Natural killer cell (primary cell): Measurements from ENCODE around the gene SAMD4A. TPM values are rescaled to one million over a fixed set of nuclear protein-coding genes. Genes with fewer than 3 reads are reported as not detected.

Experiments
- ATAC-seq, 3 donors: fragments of 150-1000 bp in 2 of 3; fragments of 200-7000 bp in 1 of 3; cut with Tn5 transposase; 1 replicate in 1 of 3; 2 replicates in 2 of 3; pipeline ENCODE4 v1.10.0; 2021; ENCODE audit warnings: mild to moderate bottlenecking in 2 of 3, moderate library complexity in 2 of 3
- DNase-seq, 2 donors: peaks; one replicate each; pipeline versions ENCODE4 v3.0.0 to v3.0.0-alpha.2; 2013 to 2021; ENCODE audit warnings: mixed read lengths in 1 of 2
- H3K27ac ChIP-seq: one replicate; pipeline ENCODE4 v1.5.1; 2013; ENCODE audit warnings: mild to moderate bottlenecking, low read length
- H3K27me3 ChIP-seq: one replicate; pipeline ENCODE4 v1.6.1; 2013; ENCODE audit warnings: low read length; ENCODE audit not compliant: control insufficient read depth, insufficient read depth
- H3K36me3 ChIP-seq: one replicate; pipeline ENCODE4 v1.6.1; 2013; ENCODE audit warnings: low read length; ENCODE audit not compliant: control insufficient read depth, insufficient read depth
- H3K4me1 ChIP-seq: one replicate; pipeline ENCODE4 v1.6.1; 2013; ENCODE audit warnings: low read length; ENCODE audit not compliant: control insufficient read depth, insufficient read depth
- H3K4me3 ChIP-seq: one replicate; pipeline ENCODE4 v1.5.1; 2013; ENCODE audit warnings: low read length
- H3K9me3 ChIP-seq: one replicate; pipeline ENCODE4 v1.6.1; 2013; ENCODE audit warnings: low read length; ENCODE audit not compliant: control insufficient read depth, insufficient read depth
- H3K27ac Mint-ChIP-seq, 2 donors: one replicate each; pipeline ENCODE4 v1.8.0; 2022; ENCODE audit warnings: mild to moderate bottlenecking in 2 of 2, mixed read lengths in 2 of 2, moderate library complexity in 1 of 2
- H3K27me3 Mint-ChIP-seq, 2 donors: one replicate each; pipeline ENCODE4 v1.8.0; 2022; ENCODE audit warnings: low read depth in 2 of 2, mixed read lengths in 2 of 2
- H3K36me3 Mint-ChIP-seq: one replicate; pipeline ENCODE4 v1.8.0; 2022; ENCODE audit warnings: mixed read lengths
- H3K4me1 Mint-ChIP-seq, 2 donors: one replicate each; pipeline ENCODE4 v1.8.0; 2022; ENCODE audit warnings: mixed read lengths in 2 of 2
- H3K4me3 Mint-ChIP-seq: one replicate; pipeline ENCODE4 v1.8.0; 2022; ENCODE audit warnings: mild to moderate bottlenecking, moderate library complexity, mixed read lengths
- H3K9me3 Mint-ChIP-seq, 2 donors: one replicate each; pipeline ENCODE4 v1.8.0; 2022; ENCODE audit warnings: mixed read lengths in 2 of 2
- WGBS: methylation state at CpG from one replicate; pipeline ENCODE4 v1.1.7; 2013; ENCODE audit warnings: missing lambda C conversion rate; ENCODE audit not compliant: insufficient coverage; 5-methylcytosine and 5-hydroxymethylcytosine counted together
- intact Hi-C: fragments of 100-400 bp; cut with micrococcal nuclease; formaldehyde crosslinking; loops from one replicate; pipeline ENCODE4 v1.14.2; 2022
- total RNA-seq, 4 donors: library from RNA; stranded (reverse); fragments of 120-200 nt in 1 of 4; gene quantifications; one replicate each; pipeline versions ENCODE4 v1.2.3 to v1.2.4, GENCODE V29; 2013 to 2022
- TF ChIP-seq, protein P1 (sequence below): fragments of 200-600 bp; IDR thresholded peaks from one replicate; pipeline ENCODE4 v1.8.0; 2022; ENCODE audit warnings: antibody characterized with exemption

Gene SAMD4A
- total RNA-seq, 3 donors from 2014 or later (not counting 1 experiment from before 2014, with no cell fraction given) = 0.70 to 1.6 (median 1.4) TPM

DNA sequence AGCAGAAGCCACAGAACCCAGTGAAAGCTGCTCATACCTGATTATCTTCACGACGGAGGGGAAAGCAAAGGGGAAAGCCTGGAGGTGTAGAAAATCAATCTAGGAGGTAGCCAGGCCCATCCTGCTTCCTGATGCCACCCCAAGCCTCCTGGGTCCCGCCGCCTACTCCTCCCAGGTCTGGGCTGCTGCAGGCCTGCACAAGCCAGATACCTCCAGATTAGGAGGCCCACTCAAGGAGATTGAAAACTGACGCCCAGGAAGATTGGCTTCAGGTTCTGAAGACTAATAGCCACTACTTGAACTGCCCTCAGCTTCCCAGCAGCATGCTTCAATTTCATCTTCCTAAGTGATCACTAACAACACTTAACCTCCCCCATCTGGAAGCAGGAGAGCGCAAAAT lies 248.6 kb downstream of the SAMD4A start:
- H3K4me3 Mint-ChIP-seq = no peak overlapping the region
- no peak overlapping the region for H3K27ac Mint-ChIP-seq
- no peaks in the 10 kb centered on the region for H3K9me3 Mint-ChIP-seq
- DNase-seq = no peak
- intact Hi-C loops = no loop called here
- TF ChIP-seq, protein P1, sequence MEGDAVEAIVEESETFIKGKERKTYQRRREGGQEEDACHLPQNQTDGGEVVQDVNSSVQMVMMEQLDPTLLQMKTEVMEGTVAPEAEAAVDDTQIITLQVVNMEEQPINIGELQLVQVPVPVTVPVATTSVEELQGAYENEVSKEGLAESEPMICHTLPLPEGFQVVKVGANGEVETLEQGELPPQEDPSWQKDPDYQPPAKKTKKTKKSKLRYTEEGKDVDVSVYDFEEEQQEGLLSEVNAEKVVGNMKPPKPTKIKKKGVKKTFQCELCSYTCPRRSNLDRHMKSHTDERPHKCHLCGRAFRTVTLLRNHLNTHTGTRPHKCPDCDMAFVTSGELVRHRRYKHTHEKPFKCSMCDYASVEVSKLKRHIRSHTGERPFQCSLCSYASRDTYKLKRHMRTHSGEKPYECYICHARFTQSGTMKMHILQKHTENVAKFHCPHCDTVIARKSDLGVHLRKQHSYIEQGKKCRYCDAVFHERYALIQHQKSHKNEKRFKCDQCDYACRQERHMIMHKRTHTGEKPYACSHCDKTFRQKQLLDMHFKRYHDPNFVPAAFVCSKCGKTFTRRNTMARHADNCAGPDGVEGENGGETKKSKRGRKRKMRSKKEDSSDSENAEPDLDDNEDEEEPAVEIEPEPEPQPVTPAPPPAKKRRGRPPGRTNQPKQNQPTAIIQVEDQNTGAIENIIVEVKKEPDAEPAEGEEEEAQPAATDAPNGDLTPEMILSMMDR = no peak
- no peaks in the 10 kb centered on the region for H3K4me1 Mint-ChIP-seq
- H3K36me3 ChIP-seq = no peaks in the 10 kb centered on the region
- no peak overlapping the region for H3K27ac ChIP-seq
- peaks cover 13 to 15% of the 10 kb centered on the region in 2 donors for H3K27me3 Mint-ChIP-seq
- no peaks in the 10 kb centered on the region for H3K9me3 ChIP-seq
- no peak for ATAC-seq
- no peaks in the 10 kb centered on the region for H3K36me3 Mint-ChIP-seq
- WGBS = 93% methylated on average over 6 of the region's 6 CpGs
- H3K27me3 ChIP-seq = no peaks in the 10 kb centered on the region
- H3K4me1 ChIP-seq = no peaks in the 10 kb centered on the region
- no peak overlapping the region for H3K4me3 ChIP-seq

DNA sequence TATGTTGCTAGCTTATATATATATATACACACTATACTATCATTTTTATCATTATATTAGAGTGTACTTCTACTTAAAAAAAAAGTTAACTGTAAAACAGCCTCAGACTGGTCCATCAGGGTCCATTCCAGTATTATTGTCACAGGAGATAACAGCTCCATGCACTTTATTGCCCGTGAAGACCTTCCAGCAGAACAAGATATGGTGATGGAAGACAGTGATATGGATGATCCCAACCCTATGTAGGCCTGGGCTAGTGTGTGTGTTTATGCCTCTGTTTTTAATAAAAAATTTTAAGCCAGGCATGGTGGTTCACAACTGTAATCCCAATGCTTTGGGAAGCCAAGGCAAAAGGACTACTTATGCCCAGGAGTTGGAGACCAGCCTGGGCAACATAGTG lies 249.5 kb downstream of the SAMD4A start:
- DNase-seq (no peak), ATAC-seq (no peak)
- intact Hi-C loops = no loop called here
- TF ChIP-seq, protein P1 = no peak
- WGBS = 100% methylated on average over 1 of the region's 1 CpG
- no peak overlapping the region for H3K4me3 Mint-ChIP-seq
- no peaks in the 10 kb centered on the region for H3K4me1 Mint-ChIP-seq
- Histone ChIP-seq H3K27ac (no peak overlapping the region), H3K36me3 (no peaks in the 10 kb centered on the region), H3K9me3 (no peaks in the 10 kb centered on the region), H3K27me3 (no peaks in the 10 kb centered on the region), H3K4me3 (no peak overlapping the region), H3K4me1 (no peaks in the 10 kb centered on the region)
- no peaks in the 10 kb centered on the region for H3K36me3 Mint-ChIP-seq
- H3K9me3 Mint-ChIP-seq = no peaks in the 10 kb centered on the region
- H3K27ac Mint-ChIP-seq = no peak overlapping the region
- H3K27me3 Mint-ChIP-seq = peaks cover 14 to 17% of the 10 kb centered on the region in 2 donors

DNA sequence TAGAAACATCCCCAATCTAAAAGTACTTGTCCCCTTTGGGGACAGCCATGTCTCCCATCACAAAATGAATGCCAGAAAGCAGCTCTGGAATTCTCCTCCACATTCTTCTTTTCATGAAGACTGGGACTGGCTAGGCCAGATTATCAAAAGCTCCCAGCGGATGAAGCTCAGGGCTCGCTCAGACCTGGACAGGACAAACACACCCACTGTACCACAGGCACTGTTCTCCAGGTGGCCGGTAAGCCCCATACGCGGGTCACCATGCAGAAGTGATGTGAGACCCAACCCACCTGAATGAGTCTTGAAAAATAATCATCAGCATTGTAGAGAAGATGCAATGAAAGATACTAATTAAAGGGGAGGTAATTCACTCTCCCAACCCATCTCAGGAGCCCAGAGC lies 250.6 kb downstream of the SAMD4A start:
- Histone ChIP-seq H3K4me1 (no peaks in the 10 kb centered on the region), H3K27ac (no peak overlapping the region), H3K36me3 (no peaks in the 10 kb centered on the region), H3K9me3 (no peaks in the 10 kb centered on the region), H3K27me3 (no peaks in the 10 kb centered on the region), H3K4me3 (no peak overlapping the region)
- Mint-ChIP-seq H3K4me3 (no peak overlapping the region), H3K36me3 (no peaks in the 10 kb centered on the region), H3K4me1 (no peaks in the 10 kb centered on the region), H3K27me3 (peaks cover 14 to 17% of the 10 kb centered on the region in 2 donors), H3K9me3 (no peaks in the 10 kb centered on the region), H3K27ac (no peak overlapping the region)
- ATAC-seq (no peak), DNase-seq (no peak)
- 91% methylated on average over 3 of the region's 5 CpGs for WGBS
- TF ChIP-seq, protein P1 = no peak
- intact Hi-C loops = no loop called here
